ENCODE measurements around the gene PAK6.

Gene PAK6

GRCh38 chr15:40257656-40258450 is 19.0 kb downstream of the PAK6 start:
- no peak for DNase-seq (ENCODE audit: extremely low read depth, low read depth)
- no peak for TF ChIP-seq CTCF (IDR thresholded peaks at IDR 0.05; ENCODE audit: low read depth, low read length)

- no peak for TF ChIP-seq CTCF (IDR thresholded peaks at IDR 0.05; ENCODE audit: low read depth, low read length)
- DNase-seq (ENCODE audit: extremely low read depth, low read depth), result no peak
Measured at GRCh38 chr15:40258544-40258943, 19.7 kb downstream of the PAK6 start.

- no peak for TF ChIP-seq CTCF (IDR thresholded peaks at IDR 0.05; ENCODE audit: low read depth, low read length)
- no peak for DNase-seq (ENCODE audit: extremely low read depth, low read depth)
Measured at GRCh38 chr15:40259021-40259420, 20.2 kb downstream of the PAK6 start.

- TF ChIP-seq CTCF (IDR thresholded peaks at IDR 0.05; ENCODE audit: low read depth, low read length), result no peak
- DNase-seq (ENCODE audit: extremely low read depth, low read depth), result no peak
Measured at GRCh38 chr15:40263024-40263754, 24.3 kb downstream of the PAK6 start.

GRCh38 chr15:40264321-40265153 is 25.7 kb downstream of the PAK6 start:
- no peak for DNase-seq (ENCODE audit: extremely low read depth, low read depth)
- TF ChIP-seq CTCF (IDR thresholded peaks at IDR 0.05; ENCODE audit: low read depth, low read length), result no peak

- no peak for TF ChIP-seq CTCF (IDR thresholded peaks at IDR 0.05; ENCODE audit: low read depth, low read length)
- DNase-seq (ENCODE audit: extremely low read depth, low read depth), result no peak
Measured at GRCh38 chr15:40265355-40265754, 26.5 kb downstream of the PAK6 start.
